Keratinocyte (primary cell): ENCODE results near the gene EXOC4. TPM values are rescaled to one million over a fixed set of nuclear protein-coding genes. Genes with fewer than 3 reads are reported as not detected.

Source experiments
- DNase-seq: peaks from one replicate; pipeline ENCODE4 v3.0.0-alpha.2; 2011; ENCODE audit warnings: low read depth, missing footprints, low spot score
- FAIRE-seq: peaks from 2 replicates; lab custom pipeline; 2011; peaks lifted over from hg19 to GRCh38; lab: Jason Lieb, UNC
- H2AFZ ChIP-seq: 2 replicates; pipeline ENCODE4 v1.6.0; 2012; ENCODE audit warnings: low read length, control low read depth, inconsistent platforms; ENCODE audit not compliant: control insufficient read depth
- H3K27ac ChIP-seq: 2 replicates; pipeline ENCODE4 v1.5.1; 2011; ENCODE audit warnings: low read length; ENCODE audit not compliant: control insufficient read depth, insufficient read depth
- H3K27me3 ChIP-seq: 3 replicates; pipeline ENCODE4 v1.6.0; 2011; ENCODE audit warnings: low read length; ENCODE audit not compliant: control insufficient read depth, insufficient read depth; ENCODE audit errors: extremely low read depth
- H3K36me3 ChIP-seq, 2 experiments: 2 replicates in 1 of 2; 3 replicates in 1 of 2; pipeline ENCODE4 v1.5.1; 2011; ENCODE audit warnings: low read length in 2 of 2, mild to moderate bottlenecking in 1 of 2; ENCODE audit not compliant: control insufficient read depth in 2 of 2, insufficient read depth in 2 of 2; ENCODE audit errors: extremely low read depth in 1 of 2
- H3K4me1 ChIP-seq: 3 replicates; pipeline ENCODE4 v1.5.1; 2011; ENCODE audit warnings: low read length; ENCODE audit not compliant: control insufficient read depth, insufficient read depth; ENCODE audit errors: extremely low read depth
- H3K4me2 ChIP-seq: 3 replicates; pipeline ENCODE4 v1.6.0; 2011; ENCODE audit warnings: low read depth, low read length; ENCODE audit not compliant: control insufficient read depth, insufficient read depth; ENCODE audit errors: extremely low read depth
- H3K4me3 ChIP-seq, 3 experiments: fragments of 200-600 bp in 1 of 3; sonication (generic) in 1 of 3; 2 replicates in 2 of 3; 3 replicates in 1 of 3; pipeline ENCODE4 v1.5.1; 2011 to 2016; ENCODE audit warnings: low read length in 3 of 3, mild to moderate bottlenecking in 3 of 3, control low read depth in 2 of 3, inconsistent platforms in 1 of 3, low read depth in 1 of 3, mixed read lengths in 1 of 3, mixed run types in 1 of 3, moderate library complexity in 1 of 3; ENCODE audit not compliant: control insufficient read depth in 2 of 3, insufficient read depth in 2 of 3; ENCODE audit errors: extremely low read depth in 1 of 3
- H3K79me2 ChIP-seq: 2 replicates; pipeline ENCODE4 v1.6.0; 2012; ENCODE audit warnings: low read length; ENCODE audit not compliant: control insufficient read depth, insufficient read depth
- H3K9ac ChIP-seq: 3 replicates; pipeline ENCODE4 v1.6.0; 2011; ENCODE audit warnings: low read length; ENCODE audit not compliant: control insufficient read depth, insufficient read depth; ENCODE audit errors: extremely low read depth
- H3K9me1 ChIP-seq: 3 replicates; pipeline ENCODE4 v1.6.0; 2011; ENCODE audit warnings: low read length; ENCODE audit not compliant: control insufficient read depth, insufficient read depth; ENCODE audit errors: extremely low read depth
- H3K9me3 ChIP-seq: 2 replicates; pipeline ENCODE4 v1.5.1; 2012; ENCODE audit warnings: low read depth, low read length; ENCODE audit not compliant: control insufficient read depth
- H4K20me1 ChIP-seq: 3 replicates; pipeline ENCODE4 v1.6.0; 2011; ENCODE audit warnings: low read length; ENCODE audit not compliant: control insufficient read depth, insufficient read depth; ENCODE audit errors: extremely low read depth
- CTCF ChIP-seq, 3 experiments: IDR thresholded peaks in 1 of 3; conservative IDR thresholded peaks in 1 of 3; optimal IDR thresholded peaks in 1 of 3; 2 replicates in 2 of 3; 3 replicates in 1 of 3; pipeline versions ENCODE3 to v1.5.1; 2011; ENCODE audit warnings: low read length in 3 of 3, mild to moderate bottlenecking in 3 of 3, moderate library complexity in 2 of 3, control low read depth in 1 of 3, inconsistent platforms in 1 of 3; ENCODE audit not compliant: insufficient read depth in 2 of 3; ENCODE audit errors: extremely low read depth in 1 of 3
- EZH2 ChIP-seq: IDR thresholded peaks from one replicate; pipeline ENCODE4 v1.6.1; 2012; ENCODE audit warnings: inconsistent platforms, mild to moderate bottlenecking, low read length, moderate library complexity
- dilution Hi-C: fragments of 300-500 bp; cut with MboI; formaldehyde crosslinking; loops from one replicate; pipeline ENCODE4 v1.7.0; 2020; ENCODE audit warnings: low sequenced_read_pairs; ENCODE audit not compliant: extremely low pct_ligation_motif_present
- polyA plus RNA-seq, 5 experiments: library from polyadenylated mRNA; depleted of rRNA in 3 of 5; stranded (reverse) in 3 of 5; stranded (forward) in 1 of 5; unstranded in 1 of 5; fragments of >200 nt; gene quantifications; 1 replicate in 1 of 5; 2 replicates in 3 of 5; 3 replicates in 1 of 5; pipeline versions ENCODE4 v1.2.1 to v1.2.3, GENCODE V29; 2011 to 2012; ENCODE audit warnings: missing spikeins in 2 of 5, low read depth in 1 of 5, low replicate concordance in 1 of 5

The EXOC4 gene
- polyA plus RNA-seq, 1 donor (not counting 4 experiments of a cell fraction or from before 2014, with no cell fraction given) = 52.6 TPM

GRCh38 chr7:133730360-133730759 lies 477.5 kb downstream of the EXOC4 start:
- H3K4me3 ChIP-seq = no peak overlapping the region
- H2AFZ ChIP-seq = no peak overlapping the region
- H3K27me3 ChIP-seq = no peaks in the 10 kb centered on the region
- H3K4me1 ChIP-seq = no peaks in the 10 kb centered on the region
- H3K79me2 ChIP-seq = no peaks in the 10 kb centered on the region
- no peak for FAIRE-seq
- TF ChIP-seq CTCF (optimal IDR thresholded peaks at IDR 0.05 in 1 of 3, IDR thresholded peaks at IDR 0.05 in 1 of 3, conservative IDR thresholded peaks at IDR 0.05 in 1 of 3; ENCODE audit: extremely low read depth in 1 of 3, insufficient read depth in 2 of 3, low read length in 3 of 3) (no peak), EZH2 (no peak)
- H3K9me3 ChIP-seq = no peaks in the 10 kb centered on the region
- H3K27ac ChIP-seq = no peak overlapping the region
- DNase-seq = no peak
- no peak overlapping the region for H3K9ac ChIP-seq
- dilution Hi-C loops = no loop called here
- no peaks in the 10 kb centered on the region for H4K20me1 ChIP-seq
- H3K4me2 ChIP-seq = no peak overlapping the region
- H3K36me3 ChIP-seq = no peaks in the 10 kb centered on the region
- H3K9me1 ChIP-seq = no peaks in the 10 kb centered on the region

- FAIRE-seq (no peak), DNase-seq (no peak)
- H3K4me1 ChIP-seq = no peaks in the 10 kb centered on the region
- no peak for TF ChIP-seq CTCF (optimal IDR thresholded peaks at IDR 0.05 in 1 of 3, IDR thresholded peaks at IDR 0.05 in 1 of 3, conservative IDR thresholded peaks at IDR 0.05 in 1 of 3; ENCODE audit: extremely low read depth in 1 of 3, insufficient read depth in 2 of 3, low read length in 3 of 3)
- TF ChIP-seq EZH2 = no peak
- no peaks in the 10 kb centered on the region for H3K9me3 ChIP-seq
- H4K20me1 ChIP-seq = no peaks in the 10 kb centered on the region
- no peak overlapping the region for H3K27ac ChIP-seq
- H3K4me3 ChIP-seq = no peak overlapping the region
- H3K79me2 ChIP-seq = no peaks in the 10 kb centered on the region
- dilution Hi-C loops = no loop called here
- H3K4me2 ChIP-seq = no peak overlapping the region
- no peaks in the 10 kb centered on the region for H3K36me3 ChIP-seq
- H3K9ac ChIP-seq = no peak overlapping the region
- H2AFZ ChIP-seq = no peak overlapping the region
- H3K9me1 ChIP-seq = no peaks in the 10 kb centered on the region
- no peaks in the 10 kb centered on the region for H3K27me3 ChIP-seq
Observed at GRCh38 chr7:133733401-133733800, 480.5 kb downstream of the EXOC4 start.
